Right atrium auricular region (tissue), 2 donors: ENCODE data around the gene TFF2. TPM values are rescaled to one million over a fixed set of nuclear protein-coding genes. Genes with fewer than 3 reads are reported as not detected.

Experiments used
- DNase-seq: peaks from one replicate; pipeline ENCODE4 v3.0.0-alpha.2; 2019; ENCODE audit warnings: low spot score
- H3K27ac ChIP-seq, 2 donors: fragments of 200-600 bp; sonication (generic); 1 replicate in 1 of 2; 2 replicates in 1 of 2; pipeline ENCODE4 v1.5.1; 2016 to 2019
- H3K27me3 ChIP-seq, 2 donors: fragments of 200-600 bp; sonication (generic); one replicate each; pipeline versions ENCODE4 v1.5.1 to v1.6.0; 2017 to 2019
- H3K36me3 ChIP-seq: fragments of 200-600 bp; sonication (generic); one replicate; pipeline ENCODE4 v1.5.1; 2016
- H3K4me1 ChIP-seq, 2 donors: fragments of 200-600 bp; sonication (generic); one replicate each; pipeline versions ENCODE4 v1.5.1 to v1.6.0; 2017 to 2019
- H3K4me3 ChIP-seq, 2 donors: fragments of 200-600 bp; sonication (generic); 1 replicate in 1 of 2; 2 replicates in 1 of 2; pipeline ENCODE4 v1.5.1; 2017 to 2019; ENCODE audit warnings: mild to moderate bottlenecking in 1 of 2, moderate library complexity in 1 of 2
- H3K9me3 ChIP-seq, 2 donors: fragments of 200-600 bp; sonication (generic); one replicate each; pipeline ENCODE4 v1.5.1; 2019
- CTCF ChIP-seq, 2 donors: fragments of 200-600 bp; sonication (generic); IDR thresholded peaks; one replicate each; pipeline ENCODE4 v1.5.1; 2019; ENCODE audit warnings: antibody characterized with exemption in 2 of 2
- total RNA-seq, 2 donors: library from RNA; depleted of rRNA; stranded (reverse); fragments of >200 nt; gene quantifications; one replicate each; pipeline ENCODE4 v1.1.0, GENCODE V29; 2016

The TFF2 gene
- total RNA-seq, 2 donors from 2014 or later, result not detected

GRCh38 chr21:42386034-42386591 is 35.3 kb upstream of the TFF2 start:
- no peak for DNase-seq
- H3K9me3 ChIP-seq, result peaks cover 0 to 14% of the 10 kb centered on the region in 2 donors
- no peaks in the 10 kb centered on the region for H3K36me3 ChIP-seq
- H3K4me1 ChIP-seq, result no peaks in the 10 kb centered on the region
- no peaks in the 10 kb centered on the region for H3K27me3 ChIP-seq
- TF ChIP-seq CTCF (IDR thresholded peaks at IDR 0.05), result no peak
- H3K4me3 ChIP-seq, result no peak overlapping the region
- no peak overlapping the region for H3K27ac ChIP-seq

DNA sequence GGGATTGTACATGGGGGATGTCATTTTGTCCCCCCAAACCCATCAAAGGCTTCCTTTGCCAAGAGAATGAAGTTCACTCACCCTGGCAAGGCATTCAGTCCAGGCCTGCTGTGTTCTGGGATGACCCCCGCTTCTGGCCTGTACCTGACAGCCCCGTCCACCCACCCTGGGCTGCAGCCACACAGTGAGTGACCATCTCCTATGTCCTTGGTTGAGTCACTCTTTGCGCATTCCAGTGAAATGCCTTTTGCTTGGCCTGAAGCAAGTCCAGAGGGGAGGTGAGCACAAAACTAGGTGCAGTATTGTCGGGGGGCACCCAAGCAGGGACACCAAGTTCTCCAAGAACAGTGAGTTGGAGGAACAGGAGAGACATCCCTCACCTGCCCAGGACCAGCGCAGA is 34.8 kb upstream of the TFF2 start:
- Histone ChIP-seq H3K4me1 (no peaks in the 10 kb centered on the region), H3K27ac (no peak overlapping the region), H3K9me3 (peaks cover 0 to 15% of the 10 kb centered on the region in 2 donors), H3K4me3 (no peak overlapping the region), H3K27me3 (no peaks in the 10 kb centered on the region), H3K36me3 (no peaks in the 10 kb centered on the region)
- DNase-seq, result no peak
- TF ChIP-seq CTCF (IDR thresholded peaks at IDR 0.05), result no peak

DNA sequence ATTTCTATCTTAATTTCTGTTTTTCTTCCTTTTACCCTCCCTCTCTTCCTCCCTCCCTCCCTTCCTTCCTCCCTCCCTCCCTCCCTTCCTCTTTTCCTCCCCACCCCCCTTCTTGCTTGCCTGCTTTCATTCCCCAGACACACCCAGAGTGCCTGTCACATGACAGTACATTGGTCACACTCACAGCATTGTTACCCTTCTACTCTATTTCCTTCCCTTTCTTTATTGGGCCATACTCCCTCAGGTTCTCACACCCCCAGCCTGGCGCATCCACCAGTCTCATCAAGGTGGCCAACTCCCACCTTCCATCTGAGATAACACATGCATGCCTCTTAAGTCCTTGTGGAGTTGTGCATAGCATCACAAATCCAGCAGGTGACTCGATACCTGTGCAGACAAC is 34.2 kb upstream of the TFF2 start:
- Histone ChIP-seq H3K4me3 (no peak overlapping the region), H3K9me3 (peaks cover 0 to 15% of the 10 kb centered on the region in 2 donors), H3K36me3 (no peaks in the 10 kb centered on the region), H3K27ac (no peak overlapping the region), H3K4me1 (no peaks in the 10 kb centered on the region), H3K27me3 (no peaks in the 10 kb centered on the region)
- DNase-seq, result no peak
- no peak for TF ChIP-seq CTCF (IDR thresholded peaks at IDR 0.05)

DNA sequence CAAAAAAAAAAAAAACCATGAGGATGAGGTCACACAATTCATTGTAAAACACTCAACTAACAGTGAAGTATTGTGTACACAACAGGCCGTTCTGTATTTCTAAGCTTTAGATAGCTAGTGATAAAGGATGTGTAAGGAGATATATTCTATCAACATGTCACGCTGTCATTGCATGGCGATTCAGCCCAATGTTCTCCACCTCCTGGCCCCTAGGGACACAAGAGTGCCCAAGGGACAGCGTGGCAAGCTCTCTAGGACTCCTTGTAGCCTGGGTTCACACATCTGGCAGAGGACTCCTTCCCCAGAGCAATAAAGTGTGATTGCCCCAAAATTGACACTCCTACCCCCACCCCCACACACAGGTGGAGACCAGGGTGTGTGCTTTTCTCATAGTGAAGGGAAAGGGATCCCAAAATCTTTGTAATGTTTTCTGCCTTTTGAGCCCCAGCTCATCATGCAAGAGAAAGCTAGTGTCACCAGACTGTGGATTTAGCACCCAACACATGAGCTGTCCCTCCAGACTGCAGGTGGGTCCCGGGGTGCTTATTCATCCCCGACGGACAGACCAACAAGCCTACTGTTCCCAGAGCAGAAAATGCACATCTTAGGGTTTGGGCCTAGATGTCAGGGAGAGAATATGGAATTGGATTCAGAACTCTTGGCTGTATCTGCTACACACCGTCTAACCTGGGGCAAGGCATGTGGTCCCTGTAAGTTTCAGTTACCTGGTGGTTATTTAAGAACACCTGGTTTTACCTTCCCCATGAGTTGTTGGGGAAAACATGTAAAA is 33.6 kb upstream of the TFF2 start:
- DNase-seq, result no peak
- H3K27ac ChIP-seq, result no peak overlapping the region
- no peaks in the 10 kb centered on the region for H3K27me3 ChIP-seq
- no peaks in the 10 kb centered on the region for H3K36me3 ChIP-seq
- H3K4me3 ChIP-seq, result no peak overlapping the region
- TF ChIP-seq CTCF (IDR thresholded peaks at IDR 0.05), result no peak
- H3K9me3 ChIP-seq, result peaks cover 0 to 15% of the 10 kb centered on the region in 2 donors
- no peaks in the 10 kb centered on the region for H3K4me1 ChIP-seq

- H3K9me3 ChIP-seq, result peaks cover 0 to 15% of the 10 kb centered on the region in 2 donors
- no peak for DNase-seq
- no peak for TF ChIP-seq CTCF (IDR thresholded peaks at IDR 0.05)
- H3K27ac ChIP-seq, result no peak overlapping the region
- no peaks in the 10 kb centered on the region for H3K4me1 ChIP-seq
- H3K27me3 ChIP-seq, result no peaks in the 10 kb centered on the region
- H3K36me3 ChIP-seq, result no peaks in the 10 kb centered on the region
- no peak overlapping the region for H3K4me3 ChIP-seq
Observed at GRCh38 chr21:42383331-42383730, 32.5 kb upstream of the TFF2 start.
